T-helper 17 cell (primary cell): ENCODE measurements around the gene PELI2. TPM values are rescaled to one million over a fixed set of nuclear protein-coding genes. Genes with fewer than 3 reads are reported as not detected.

Experiments used
- ATAC-seq: fragments of 150-1000 bp; cut with Tn5 transposase; 2 replicates; pipeline ENCODE4 v1.10.0; 2021; ENCODE audit warnings: mild to moderate bottlenecking, moderate library complexity
- DNase-seq, 3 donors: peaks; one replicate each; pipeline versions ENCODE4 v3.0.0 to v3.0.0-alpha.2; 2020 to 2021
- H3K9me3 ChIP-seq: one replicate; pipeline ENCODE4 v1.7.0; 2013; ENCODE audit warnings: low read length, mild to moderate bottlenecking; ENCODE audit not compliant: control insufficient read depth, poor library complexity, severe bottlenecking
- H3K27ac Mint-ChIP-seq: one replicate; pipeline ENCODE4 v1.8.0; 2022; ENCODE audit warnings: mild to moderate bottlenecking, moderate library complexity, mixed read lengths
- H3K27me3 Mint-ChIP-seq: one replicate; pipeline ENCODE4 v1.8.0; 2022; ENCODE audit warnings: mixed read lengths
- H3K36me3 Mint-ChIP-seq: one replicate; pipeline ENCODE4 v1.8.0; 2022; ENCODE audit warnings: low read depth, mixed read lengths
- H3K4me1 Mint-ChIP-seq: one replicate; pipeline ENCODE4 v1.8.0; 2022; ENCODE audit warnings: mild to moderate bottlenecking, mixed read lengths
- H3K4me3 Mint-ChIP-seq: one replicate; pipeline ENCODE4 v1.8.0; 2022; ENCODE audit warnings: mild to moderate bottlenecking, moderate library complexity, mixed read lengths
- total RNA-seq, 4 donors: library from RNA in 2 of 4; stranded (reverse) in 2 of 4; gene quantifications; one replicate each; pipeline ENCODE4 v1.2.3 and lab custom pipeline; 2022 to 2026

PELI2 gene, protein sequence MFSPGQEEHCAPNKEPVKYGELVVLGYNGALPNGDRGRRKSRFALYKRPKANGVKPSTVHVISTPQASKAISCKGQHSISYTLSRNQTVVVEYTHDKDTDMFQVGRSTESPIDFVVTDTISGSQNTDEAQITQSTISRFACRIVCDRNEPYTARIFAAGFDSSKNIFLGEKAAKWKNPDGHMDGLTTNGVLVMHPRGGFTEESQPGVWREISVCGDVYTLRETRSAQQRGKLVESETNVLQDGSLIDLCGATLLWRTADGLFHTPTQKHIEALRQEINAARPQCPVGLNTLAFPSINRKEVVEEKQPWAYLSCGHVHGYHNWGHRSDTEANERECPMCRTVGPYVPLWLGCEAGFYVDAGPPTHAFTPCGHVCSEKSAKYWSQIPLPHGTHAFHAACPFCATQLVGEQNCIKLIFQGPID
- total RNA-seq (10 to 100 TPM; 11.2 to 26.3 TPM), total RNA-seq (lab: John Stamatoyannopoulos, UW) (8.8 to 16.4 reads per million in 2 donors)

DNA sequence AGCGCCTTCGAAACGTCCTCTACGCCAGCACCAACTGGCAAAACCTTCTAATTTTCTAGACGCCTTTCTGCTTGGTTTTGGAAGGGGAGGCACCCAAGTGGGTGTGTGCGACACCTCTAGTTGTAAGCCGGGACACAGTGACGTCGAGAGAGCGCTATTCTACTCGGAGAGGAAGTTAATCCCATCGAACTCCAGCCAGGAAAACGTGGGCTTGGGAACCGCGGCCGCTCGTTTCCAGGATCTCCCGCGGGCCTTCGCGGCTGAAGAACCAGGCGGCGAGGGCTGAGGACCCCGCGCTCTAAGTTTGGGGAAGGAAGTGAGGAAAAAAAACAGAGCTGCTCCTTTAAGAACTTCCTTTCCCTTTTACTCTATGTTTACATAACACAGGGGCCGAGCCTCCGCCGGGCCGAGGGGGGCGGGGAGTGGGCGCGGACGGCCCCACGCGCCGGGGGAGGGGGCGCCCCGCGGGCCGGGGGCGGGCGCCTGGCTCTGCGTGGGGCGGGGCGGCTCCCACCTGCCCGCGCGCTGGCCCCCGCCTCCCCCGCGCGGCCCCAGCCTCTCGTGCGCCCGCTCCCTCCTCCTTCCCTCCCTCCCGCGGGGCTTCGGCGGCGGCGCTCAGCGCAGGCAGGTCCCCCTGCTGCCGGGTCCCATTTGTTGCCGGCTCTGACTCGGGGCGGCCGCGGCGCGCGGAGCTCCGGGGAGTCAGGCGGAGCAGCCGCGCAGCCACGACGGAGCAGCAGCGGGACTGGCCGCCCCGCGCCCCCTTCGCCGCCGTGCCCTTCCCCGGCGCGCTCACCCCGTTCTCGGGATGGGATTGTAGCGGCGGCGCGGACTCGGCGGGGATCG, at the start of gene PELI2:
Gene PELI2 (plus strand): TSS at position 647 of the 846 bp plus-strand sequence. CDS start 250 bp downstream, outside the sequence.
- peak within 1 kb of the TSS; percentile 94 for H3K27ac Mint-ChIP-seq
- peak; percentile 71 to 78 (median 78) for DNase-seq
- H3K27me3 Mint-ChIP-seq, result peaks cover 19% of the 10 kb centered on the region
- no peaks in the 10 kb centered on the region for H3K9me3 ChIP-seq
- ATAC-seq, result peak; percentile 88
- H3K4me3 Mint-ChIP-seq, result peak within 1 kb of the TSS; percentile 94
- peaks cover 35% of the 10 kb centered on the region for H3K4me1 Mint-ChIP-seq
- H3K36me3 Mint-ChIP-seq, result no peaks in the 10 kb centered on the region

DNA sequence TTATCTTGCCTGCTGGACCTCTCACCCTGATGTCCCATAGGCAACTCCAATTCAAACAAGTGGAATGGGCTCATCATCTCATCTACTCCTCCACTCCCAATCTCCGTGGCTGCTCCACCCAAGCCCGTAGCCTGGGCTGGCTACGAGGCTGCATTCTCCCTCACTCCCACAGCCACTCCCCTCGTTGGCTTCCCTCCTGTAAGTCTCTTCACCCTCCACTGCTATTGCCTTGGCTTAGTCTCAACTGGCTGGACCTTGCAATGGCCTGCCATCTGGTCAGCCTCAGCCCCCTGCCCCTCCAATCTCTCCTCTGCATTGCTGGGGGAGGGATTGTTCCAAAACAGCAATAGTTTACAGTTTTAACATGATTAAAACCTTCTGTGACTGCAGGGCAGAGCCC, 44.4 kb upstream of the PELI2 start:
- no peaks in the 10 kb centered on the region for H3K36me3 Mint-ChIP-seq
- H3K4me1 Mint-ChIP-seq, result peaks cover 2% of the 10 kb centered on the region
- no peak overlapping the region for H3K27ac Mint-ChIP-seq
- no peaks in the 10 kb centered on the region for H3K9me3 ChIP-seq
- no peak for ATAC-seq
- no peak overlapping the region for H3K4me3 Mint-ChIP-seq
- H3K27me3 Mint-ChIP-seq, result peaks cover 53% of the 10 kb centered on the region
- no peak for DNase-seq

DNA sequence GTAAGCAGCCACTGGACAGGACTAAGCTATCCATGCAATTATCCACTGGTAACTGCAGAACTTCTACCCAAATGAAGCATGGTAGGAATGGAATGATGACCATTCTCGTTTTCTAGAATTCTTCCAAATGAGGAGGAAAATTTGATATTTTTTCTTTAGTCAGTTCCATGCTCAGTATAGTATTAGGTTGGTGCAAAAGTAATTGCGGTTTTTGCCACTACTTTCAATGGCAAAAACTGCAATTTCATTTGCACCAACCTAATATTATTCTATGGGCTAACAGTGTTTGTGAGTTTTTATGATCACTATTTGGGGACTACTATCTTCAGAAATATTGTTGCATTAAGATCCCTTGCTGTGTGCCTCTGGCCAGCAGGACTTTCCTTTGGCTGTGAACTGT, 42.9 kb upstream of the PELI2 start:
- Mint-ChIP-seq H3K27ac (no peak overlapping the region), H3K36me3 (no peaks in the 10 kb centered on the region), H3K4me3 (no peak overlapping the region), H3K27me3 (peaks cover 53% of the 10 kb centered on the region), H3K4me1 (peaks cover 2% of the 10 kb centered on the region)
- no peaks in the 10 kb centered on the region for H3K9me3 ChIP-seq
- ATAC-seq, result no peak
- no peak for DNase-seq

DNA sequence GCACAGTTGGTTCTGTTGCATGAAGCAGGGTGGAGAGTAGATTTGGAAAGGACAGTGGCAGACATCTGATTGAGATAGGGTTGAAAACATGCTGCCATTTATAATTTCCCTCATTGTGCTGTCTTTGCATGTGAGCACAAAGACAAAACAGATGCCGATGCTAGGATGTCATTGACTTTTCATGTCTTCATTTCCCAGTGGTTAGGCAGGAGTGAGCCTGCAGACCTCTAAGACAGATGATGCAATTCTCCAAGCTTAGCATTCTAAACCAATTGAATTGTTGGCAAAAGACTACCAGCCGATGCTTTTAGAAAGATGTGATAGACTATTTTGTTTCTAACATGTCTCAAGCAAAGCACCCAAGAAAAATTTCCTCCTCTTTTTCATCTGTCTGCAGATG, 37.1 kb upstream of the PELI2 start:
- no peak overlapping the region for H3K4me3 Mint-ChIP-seq
- ATAC-seq (no peak), DNase-seq (no peak)
- no peaks in the 10 kb centered on the region for H3K9me3 ChIP-seq
- H3K27me3 Mint-ChIP-seq, result peaks cover 36% of the 10 kb centered on the region
- H3K36me3 Mint-ChIP-seq, result peaks cover 2% of the 10 kb centered on the region
- no peaks in the 10 kb centered on the region for H3K4me1 Mint-ChIP-seq
- H3K27ac Mint-ChIP-seq, result no peak overlapping the region

DNA sequence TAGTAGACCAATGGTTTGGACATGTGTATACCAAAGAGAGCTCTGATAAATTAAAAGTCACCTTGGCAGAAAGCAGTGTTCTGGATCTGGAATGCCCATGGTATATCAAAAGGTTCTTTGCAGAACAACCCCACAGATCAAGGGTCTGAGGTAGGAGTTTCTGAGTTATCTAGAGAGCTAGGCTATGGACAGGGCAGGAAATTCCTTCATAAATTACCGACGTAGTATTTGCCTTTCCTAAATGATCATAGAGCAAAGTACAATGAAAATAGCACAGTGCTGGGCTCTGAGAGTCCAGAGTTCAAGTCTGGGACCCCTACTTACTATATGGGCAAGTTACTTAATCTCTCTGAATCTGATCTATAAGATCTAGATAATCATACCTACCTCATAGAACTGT, 35.3 kb upstream of the PELI2 start:
- Mint-ChIP-seq H3K4me3 (no peak overlapping the region), H3K27me3 (peaks cover 19% of the 10 kb centered on the region), H3K36me3 (peaks cover 2% of the 10 kb centered on the region), H3K27ac (no peak overlapping the region), H3K4me1 (no peaks in the 10 kb centered on the region)
- no peaks in the 10 kb centered on the region for H3K9me3 ChIP-seq
- DNase-seq (no peak), ATAC-seq (no peak)

DNA sequence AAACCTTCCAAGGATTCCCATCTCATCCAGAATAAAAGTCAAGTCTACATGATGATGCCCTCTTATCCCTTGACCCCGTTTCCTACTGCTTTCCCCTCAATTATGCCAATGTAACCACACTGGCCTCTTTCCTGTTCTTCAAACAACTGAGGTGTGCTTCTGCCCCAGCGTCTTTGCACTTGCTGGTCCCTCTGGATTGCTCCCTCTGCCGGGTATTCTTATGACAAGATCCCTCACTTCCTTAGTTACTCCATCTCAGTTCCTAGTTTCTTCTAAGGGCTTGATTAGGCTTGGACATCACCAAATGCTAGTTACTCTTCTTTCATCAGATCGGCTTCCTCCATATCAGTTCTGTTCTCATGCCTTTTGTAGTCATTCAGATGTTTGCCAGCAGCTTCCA, 32.7 kb upstream of the PELI2 start:
- Mint-ChIP-seq H3K27me3 (peaks cover 11% of the 10 kb centered on the region), H3K4me3 (no peak overlapping the region), H3K4me1 (no peaks in the 10 kb centered on the region), H3K36me3 (peaks cover 2% of the 10 kb centered on the region), H3K27ac (no peak overlapping the region)
- no peak for DNase-seq
- ATAC-seq, result no peak
- H3K9me3 ChIP-seq, result no peaks in the 10 kb centered on the region

DNA sequence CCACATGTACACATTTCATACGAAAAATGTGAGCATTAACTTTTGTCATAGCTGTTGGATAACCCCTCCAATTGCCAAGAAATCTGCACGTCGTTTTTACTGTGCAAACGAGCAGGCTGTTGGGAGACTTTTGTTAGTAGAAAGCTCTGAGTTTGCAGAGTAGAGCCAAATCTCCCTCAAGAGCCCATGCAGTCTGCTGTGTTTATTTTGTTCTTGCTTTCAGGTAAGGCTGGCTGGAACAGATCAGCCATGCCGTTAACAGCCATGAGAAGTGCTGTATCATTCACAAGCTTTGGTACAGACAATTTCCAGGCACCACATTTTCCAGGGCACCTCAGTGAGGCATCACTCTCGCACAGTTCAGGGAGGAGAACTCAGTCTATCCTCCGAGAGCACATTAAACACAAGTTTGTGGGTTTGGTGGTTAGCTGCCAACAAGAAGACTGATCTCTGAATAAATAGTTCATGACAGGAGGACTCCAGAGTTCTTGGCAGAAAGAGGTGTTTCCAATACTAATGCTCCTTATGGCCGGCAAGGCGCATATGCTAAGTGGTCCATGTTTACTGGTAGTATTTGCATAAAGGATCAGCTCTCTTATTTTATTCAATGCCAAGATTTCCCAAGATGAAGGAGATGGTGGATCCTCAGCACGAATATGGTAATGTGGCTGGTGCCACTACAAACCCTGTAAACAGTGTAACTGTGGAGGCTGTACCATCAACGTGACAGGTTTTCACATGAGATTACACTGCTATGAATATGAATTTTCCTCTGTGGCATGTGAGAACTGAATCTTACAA, 30.3 kb upstream of the PELI2 start:
- H3K36me3 Mint-ChIP-seq, result no peaks in the 10 kb centered on the region
- no peak overlapping the region for H3K27ac Mint-ChIP-seq
- peaks cover 6% of the 10 kb centered on the region for H3K27me3 Mint-ChIP-seq
- H3K9me3 ChIP-seq, result no peaks in the 10 kb centered on the region
- H3K4me1 Mint-ChIP-seq, result no peaks in the 10 kb centered on the region
- DNase-seq (no peak), ATAC-seq (no peak)
- H3K4me3 Mint-ChIP-seq, result no peak overlapping the region

DNA sequence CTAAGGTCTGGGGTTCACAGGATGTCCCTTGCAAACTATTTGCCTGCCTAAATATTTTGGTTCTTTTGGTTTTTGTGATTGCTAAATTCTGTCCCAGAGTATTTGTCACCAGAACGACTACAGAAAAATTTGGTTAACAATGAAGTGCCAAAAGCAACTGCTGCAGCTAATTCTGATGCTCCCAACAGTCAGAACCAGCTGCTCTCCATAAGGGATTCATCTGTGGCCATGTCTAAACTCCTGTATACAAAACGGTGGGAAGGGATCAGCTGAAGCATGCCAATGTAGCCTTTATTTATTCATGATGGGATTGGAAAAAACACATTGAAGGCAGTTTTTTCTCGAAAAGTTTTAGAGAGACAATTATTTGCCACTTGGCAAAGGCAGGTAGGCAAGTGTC, 29.3 kb upstream of the PELI2 start:
- no peaks in the 10 kb centered on the region for H3K9me3 ChIP-seq
- DNase-seq (no peak), ATAC-seq (no peak)
- no peak overlapping the region for H3K27ac Mint-ChIP-seq
- H3K27me3 Mint-ChIP-seq, result peaks cover 12% of the 10 kb centered on the region
- no peak overlapping the region for H3K4me3 Mint-ChIP-seq
- H3K36me3 Mint-ChIP-seq, result no peaks in the 10 kb centered on the region
- H3K4me1 Mint-ChIP-seq, result no peaks in the 10 kb centered on the region

DNA sequence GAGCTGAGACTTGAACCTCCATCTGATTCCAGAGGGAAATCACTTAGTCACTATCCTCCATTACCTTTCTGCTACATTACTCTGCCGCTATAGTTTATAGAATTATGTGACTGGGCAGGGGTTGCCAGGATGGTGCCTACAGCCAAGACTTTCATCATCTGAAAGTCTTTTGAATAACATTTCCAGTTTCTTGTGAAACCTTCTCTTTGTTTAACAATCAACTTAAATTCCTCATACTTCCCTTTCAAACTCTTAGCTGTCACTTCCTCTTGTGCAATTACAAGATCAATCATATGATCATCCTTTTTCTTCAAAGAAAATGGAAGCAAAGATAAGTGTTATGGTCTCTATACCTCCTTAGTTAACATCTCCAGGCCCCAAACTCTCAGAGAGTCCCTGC, 25.4 kb upstream of the PELI2 start:
- Mint-ChIP-seq H3K36me3 (peaks cover 2% of the 10 kb centered on the region), H3K27ac (no peak overlapping the region), H3K4me3 (no peak overlapping the region), H3K4me1 (no peaks in the 10 kb centered on the region), H3K27me3 (peaks cover 35% of the 10 kb centered on the region)
- DNase-seq (no peak), ATAC-seq (no peak)
- no peaks in the 10 kb centered on the region for H3K9me3 ChIP-seq

DNA sequence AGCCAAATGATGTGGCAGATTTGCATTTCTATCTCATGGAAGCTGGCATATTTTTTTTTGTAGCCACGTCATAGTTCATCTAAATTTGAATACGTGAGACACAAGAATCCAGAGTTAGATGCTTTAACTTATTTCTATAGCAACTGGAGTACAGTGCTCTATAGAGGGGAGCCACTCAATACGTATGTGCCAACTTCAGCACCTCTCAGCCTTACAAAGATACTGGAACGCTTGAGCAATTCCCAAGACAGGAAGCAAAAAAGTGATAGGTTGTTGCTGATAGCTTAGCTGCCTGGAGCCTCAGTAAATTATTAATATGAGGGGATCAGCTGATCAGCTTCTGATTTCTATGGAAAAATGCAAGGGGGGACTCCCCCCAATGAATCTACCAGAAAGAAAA, 24.1 kb upstream of the PELI2 start:
- H3K9me3 ChIP-seq, result no peaks in the 10 kb centered on the region
- H3K4me1 Mint-ChIP-seq, result no peaks in the 10 kb centered on the region
- no peak for DNase-seq
- ATAC-seq, result no peak
- H3K4me3 Mint-ChIP-seq, result no peak overlapping the region
- H3K27ac Mint-ChIP-seq, result no peak overlapping the region
- peaks cover 2% of the 10 kb centered on the region for H3K36me3 Mint-ChIP-seq
- H3K27me3 Mint-ChIP-seq, result peaks cover 44% of the 10 kb centered on the region

DNA sequence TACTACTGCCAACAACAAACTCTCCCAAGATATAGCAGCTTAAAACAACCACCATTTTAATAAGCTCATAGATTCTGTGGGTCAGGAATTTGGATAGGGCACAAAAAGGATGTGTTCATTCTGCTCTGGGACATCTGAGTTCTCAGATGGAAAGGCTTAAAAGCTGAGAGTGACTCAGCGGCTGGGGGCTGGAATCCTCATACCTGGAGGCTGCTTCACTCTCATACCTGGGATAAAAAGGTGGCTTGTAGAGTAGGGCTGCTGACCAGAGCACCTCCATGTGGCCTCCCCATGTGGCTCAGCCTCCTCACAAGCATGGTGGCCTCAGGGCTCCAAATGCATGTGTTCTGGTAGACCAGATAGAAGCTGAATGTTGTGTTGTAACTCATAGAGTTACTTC, 20.2 kb upstream of the PELI2 start:
- no peak for ATAC-seq
- no peak for DNase-seq
- Mint-ChIP-seq H3K27ac (no peak overlapping the region), H3K27me3 (peaks cover 53% of the 10 kb centered on the region), H3K4me1 (no peaks in the 10 kb centered on the region), H3K36me3 (peaks cover 2% of the 10 kb centered on the region), H3K4me3 (no peak overlapping the region)
- no peaks in the 10 kb centered on the region for H3K9me3 ChIP-seq

DNA sequence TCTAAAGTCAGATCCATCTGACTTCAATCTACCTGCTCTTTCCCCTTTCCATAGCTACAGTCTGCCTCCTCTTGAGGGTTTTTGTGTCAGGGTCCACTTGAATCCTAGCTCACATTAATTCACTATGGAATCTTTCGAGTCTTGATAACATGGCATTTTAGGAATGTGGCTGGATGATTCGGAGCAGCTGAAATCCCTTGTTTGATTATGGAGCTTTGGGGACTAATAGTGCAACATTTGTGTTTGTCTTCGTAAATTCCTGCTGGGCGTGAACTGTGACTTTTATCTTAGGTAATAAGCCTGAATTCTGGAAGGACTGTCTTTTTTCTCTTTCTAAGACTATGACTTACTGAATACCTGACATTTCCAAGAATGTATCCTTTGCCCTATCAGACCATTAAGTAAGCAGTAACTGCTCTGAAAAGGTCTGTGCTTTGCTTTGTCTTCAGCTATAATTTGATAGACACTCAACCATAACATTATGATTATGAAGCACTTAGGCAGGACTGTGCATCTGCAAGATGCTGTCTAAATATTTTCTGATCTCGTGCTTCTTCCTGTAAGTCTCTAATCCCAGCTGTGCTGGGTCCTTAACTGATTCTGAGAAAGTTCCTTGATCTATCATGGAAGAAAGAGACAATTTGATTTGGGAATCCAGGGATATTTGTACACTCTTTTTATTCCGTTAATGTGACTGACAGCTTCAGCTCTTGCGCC, 19.0 kb upstream of the PELI2 start:
- no peak overlapping the region for H3K27ac Mint-ChIP-seq
- peaks cover 51% of the 10 kb centered on the region for H3K27me3 Mint-ChIP-seq
- H3K36me3 Mint-ChIP-seq, result peaks cover 2% of the 10 kb centered on the region
- H3K9me3 ChIP-seq, result no peaks in the 10 kb centered on the region
- H3K4me1 Mint-ChIP-seq, result no peaks in the 10 kb centered on the region
- no peak for ATAC-seq
- H3K4me3 Mint-ChIP-seq, result no peak overlapping the region
- DNase-seq, result no peak
